GM19395 (cell line): ENCODE measurements around the gene GABRB3.

ENCODE experiments used
- ATAC-seq: cut with Tn5 transposase; IDR thresholded peaks from one replicate; pipeline ENCODE4 v1.9.1; 2021; ENCODE audit warnings: mild to moderate bottlenecking, moderate library complexity; ENCODE audit not compliant: unreplicated experiment

Gene GABRB3

DNA sequence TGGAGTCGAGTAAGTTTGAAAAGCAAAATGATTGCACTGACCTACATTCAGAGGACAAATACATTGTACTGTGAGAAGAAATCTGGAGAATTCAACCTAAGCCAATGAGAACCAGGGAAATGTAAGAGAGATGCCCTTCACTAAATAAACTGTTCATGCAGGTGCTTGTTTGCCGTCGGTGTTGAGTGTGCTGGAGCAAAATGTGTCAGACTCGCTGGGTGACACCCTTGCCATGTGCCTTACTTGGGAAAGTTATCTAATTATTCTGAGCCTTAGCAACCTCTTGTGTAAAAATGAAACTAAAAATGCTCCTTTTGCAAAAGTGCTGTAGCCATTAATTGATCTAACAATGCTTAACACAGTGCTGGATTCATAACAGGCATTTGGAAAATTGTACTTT lies 140.4 kb downstream of the GABRB3 start:
- ATAC-seq = no peak

DNA sequence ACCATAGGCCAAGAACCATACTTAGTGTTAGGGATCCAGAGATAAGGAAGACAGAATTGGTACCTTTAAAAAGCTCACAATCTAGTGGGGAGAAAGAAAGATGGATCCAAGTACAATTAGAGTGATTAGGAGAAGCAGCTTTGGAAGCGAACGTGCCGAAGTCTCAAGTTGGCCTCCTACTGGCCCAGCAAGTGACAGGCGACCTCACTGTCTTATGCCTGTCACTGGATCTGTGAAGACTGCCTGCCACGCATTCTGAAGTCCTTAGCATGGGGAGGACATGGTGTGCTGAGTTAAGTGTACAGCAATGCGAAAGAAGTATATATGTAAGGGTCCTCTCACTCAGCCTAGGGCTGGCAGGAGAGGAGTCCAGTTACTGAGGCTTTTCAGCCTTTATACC lies 141.0 kb downstream of the GABRB3 start:
- ATAC-seq = no peak

DNA sequence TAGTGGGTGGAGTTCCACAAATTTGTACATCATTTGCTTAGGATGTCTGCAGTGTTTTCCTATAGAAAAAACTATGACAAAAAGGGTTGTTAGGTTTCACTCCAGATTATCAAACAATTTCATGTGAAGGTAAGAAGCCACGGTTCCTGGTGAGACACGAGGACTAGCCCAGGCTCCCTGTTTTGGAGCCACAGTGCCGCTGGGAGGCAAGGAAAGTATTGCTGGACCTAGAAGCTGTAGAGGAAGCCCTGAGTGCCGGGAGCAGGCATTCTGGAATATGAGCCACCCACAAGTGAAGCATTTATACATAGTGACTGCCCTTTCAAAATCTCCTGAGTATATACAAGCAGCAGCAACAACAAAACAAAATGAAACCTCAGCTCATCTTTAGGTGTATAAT lies 142.0 kb downstream of the GABRB3 start:
- ATAC-seq = no peak

DNA sequence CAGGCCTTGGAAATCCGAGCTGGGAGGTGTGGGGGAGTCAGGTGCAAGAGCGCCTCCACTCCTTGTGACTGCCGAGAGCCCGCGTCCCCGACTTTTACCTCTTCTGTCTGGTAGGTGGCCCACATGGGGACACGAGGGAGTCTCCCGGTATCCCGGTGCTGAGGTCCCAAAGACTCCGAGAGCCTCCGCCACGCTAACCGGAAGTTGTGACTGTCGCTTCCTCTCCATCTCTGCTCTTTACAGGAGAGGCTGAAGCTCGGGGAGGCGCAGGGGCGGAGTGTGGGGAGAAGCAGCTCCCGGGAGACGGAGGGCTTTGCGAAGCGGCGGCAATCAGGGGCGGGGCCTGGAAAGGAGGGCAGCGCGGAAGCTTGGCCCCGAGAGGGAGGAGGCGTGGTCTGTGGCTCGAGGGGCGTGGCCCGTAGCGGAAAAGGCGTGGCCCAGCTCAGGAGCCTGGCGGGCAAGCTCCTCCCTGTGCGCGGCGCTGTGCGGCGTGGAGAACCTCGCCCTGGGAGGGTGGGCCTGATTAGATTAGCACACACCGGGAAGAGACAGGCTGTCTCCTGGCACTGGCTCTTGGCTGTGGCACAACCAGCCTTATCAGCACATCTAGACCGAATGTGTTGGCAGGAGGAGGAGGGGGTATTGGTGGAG lies 143.9 kb downstream of the GABRB3 start:
- ATAC-seq = no peak

DNA sequence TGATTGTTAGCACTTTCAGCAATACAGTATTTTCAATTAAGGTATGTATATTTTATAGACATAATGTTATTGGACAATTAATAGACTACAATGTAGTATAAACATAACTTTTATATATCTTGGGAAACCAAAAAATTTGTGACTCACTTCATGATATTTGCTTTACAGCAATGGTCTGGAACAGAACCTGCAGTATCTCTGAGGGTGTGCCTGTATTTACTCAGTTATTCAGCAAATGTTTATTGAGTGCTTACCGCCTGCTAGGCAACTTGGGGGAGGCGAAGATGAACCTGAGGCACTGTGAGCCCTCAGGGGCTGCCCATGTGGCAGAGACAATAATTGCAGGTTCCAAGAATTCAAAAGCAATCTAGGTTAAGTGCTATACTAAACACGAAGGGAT lies 144.8 kb downstream of the GABRB3 start:
- ATAC-seq = no peak

DNA sequence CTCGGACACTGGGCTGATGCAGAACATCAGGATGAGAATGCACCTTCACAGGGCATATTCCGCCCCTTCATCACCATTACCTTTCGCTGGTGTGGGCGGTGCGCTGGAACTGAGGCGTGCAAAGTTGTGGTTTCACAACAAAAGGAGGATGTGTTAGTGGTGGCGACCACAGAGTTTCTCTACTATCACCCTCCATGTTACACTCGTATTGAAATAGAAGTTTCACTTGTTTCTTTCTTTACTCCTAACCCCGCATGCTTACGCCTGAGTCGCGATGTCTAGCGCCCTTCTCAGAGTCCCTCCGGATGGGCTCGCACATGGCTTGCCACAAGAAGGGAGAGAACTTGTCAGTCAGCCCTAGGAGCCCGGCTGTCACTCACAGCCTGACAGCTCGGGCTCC lies 148.7 kb downstream of the GABRB3 start:
- no peak for ATAC-seq

DNA sequence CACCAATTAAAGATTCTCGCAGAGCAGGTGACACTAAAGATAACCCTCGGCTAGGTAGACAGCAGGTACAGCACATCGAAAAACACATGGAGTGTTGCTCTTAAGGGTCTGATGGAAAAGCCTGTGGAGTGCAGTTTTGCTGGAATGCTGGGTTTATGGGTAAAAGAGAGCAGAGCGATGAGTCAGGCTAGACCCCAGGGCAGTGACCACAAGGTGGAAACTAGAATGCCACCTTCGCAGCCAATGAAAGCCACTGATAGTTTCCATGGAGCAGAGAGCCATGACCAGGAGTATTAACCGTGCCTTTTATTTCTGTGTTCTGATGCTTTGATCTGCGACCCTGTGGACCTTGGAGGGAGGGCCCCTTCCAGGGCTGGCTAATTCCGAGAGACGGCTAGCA lies 149.8 kb downstream of the GABRB3 start:
- no peak for ATAC-seq

DNA sequence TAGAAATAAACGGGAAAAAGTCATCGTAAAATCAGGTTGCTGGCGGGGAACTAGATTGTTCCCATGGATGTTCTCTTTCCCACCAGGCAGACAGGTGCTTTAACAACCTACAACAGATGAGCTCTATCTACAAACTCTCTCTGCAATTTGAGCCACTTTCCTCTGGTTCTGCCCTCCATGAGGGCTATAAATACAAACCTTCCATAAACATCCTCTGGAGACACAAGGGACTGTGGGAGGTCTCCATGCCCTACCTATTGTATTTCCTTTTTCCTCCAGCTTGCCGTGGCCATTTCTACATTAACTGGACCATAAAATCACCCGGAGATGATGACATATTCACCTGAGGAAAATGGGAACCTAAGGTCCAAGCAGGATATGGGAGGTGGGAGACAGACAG lies 151.1 kb downstream of the GABRB3 start:
- no peak for ATAC-seq

DNA sequence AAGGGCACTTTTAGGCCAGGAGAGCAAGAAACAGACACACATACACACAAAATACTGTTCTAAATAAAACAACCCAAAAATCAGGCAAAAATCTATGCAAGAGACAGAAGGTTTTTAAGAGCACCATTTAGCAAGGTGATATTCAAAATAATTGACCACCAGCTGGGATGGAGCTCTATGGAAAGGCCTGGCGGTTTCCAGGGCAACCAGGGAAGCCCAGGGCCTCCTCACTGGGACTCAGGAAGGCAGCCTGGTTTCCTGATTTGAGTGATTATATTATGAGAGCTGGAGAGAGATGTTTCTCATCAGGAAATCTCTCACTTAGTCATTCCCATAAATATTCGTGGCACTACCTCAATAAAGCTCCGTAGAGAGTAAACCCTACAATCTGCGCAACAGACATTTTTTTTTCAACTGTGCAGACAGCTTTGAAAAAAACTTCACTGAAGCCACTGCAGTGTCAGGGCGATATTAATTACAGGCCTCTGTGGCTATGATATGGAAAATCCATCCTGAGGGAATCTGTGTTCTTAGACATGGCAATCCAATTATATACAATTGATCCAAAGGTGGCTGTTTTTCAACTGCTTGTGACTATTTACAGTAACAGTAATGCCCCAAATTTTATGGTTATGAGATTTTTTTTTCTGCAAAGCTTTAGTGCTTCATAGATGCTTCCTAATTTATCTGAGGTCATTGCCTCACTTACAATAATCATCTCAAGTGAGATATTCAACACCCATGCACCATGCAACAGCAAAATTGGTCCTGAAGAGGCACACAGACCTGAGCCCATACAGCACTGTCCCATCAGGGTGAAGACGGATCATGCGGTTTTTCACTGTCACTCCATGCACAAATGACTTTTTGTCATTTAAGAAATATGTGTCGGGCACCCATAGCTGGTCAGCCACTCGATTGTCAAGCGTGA lies 152.1 kb downstream of the GABRB3 start:
- ATAC-seq = no peak

DNA sequence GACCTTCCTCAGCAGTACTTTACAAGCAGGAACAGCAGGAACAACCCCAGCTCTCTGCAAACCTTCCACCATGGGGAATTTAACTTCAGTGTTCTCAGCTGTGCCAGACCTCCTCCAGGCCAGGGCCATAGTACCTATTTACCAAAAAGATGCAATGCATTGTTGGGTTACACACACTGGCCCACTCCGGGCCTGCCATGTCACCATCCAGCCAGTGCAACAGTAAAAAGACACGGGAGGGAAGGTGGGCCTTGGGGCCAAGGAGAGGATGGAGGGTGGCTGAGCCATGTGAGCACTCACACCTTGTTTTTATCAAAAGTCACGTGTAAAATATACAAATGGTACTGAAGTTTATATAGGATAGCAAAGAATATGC lies 157.0 kb downstream of the GABRB3 start:
- no peak for ATAC-seq

DNA sequence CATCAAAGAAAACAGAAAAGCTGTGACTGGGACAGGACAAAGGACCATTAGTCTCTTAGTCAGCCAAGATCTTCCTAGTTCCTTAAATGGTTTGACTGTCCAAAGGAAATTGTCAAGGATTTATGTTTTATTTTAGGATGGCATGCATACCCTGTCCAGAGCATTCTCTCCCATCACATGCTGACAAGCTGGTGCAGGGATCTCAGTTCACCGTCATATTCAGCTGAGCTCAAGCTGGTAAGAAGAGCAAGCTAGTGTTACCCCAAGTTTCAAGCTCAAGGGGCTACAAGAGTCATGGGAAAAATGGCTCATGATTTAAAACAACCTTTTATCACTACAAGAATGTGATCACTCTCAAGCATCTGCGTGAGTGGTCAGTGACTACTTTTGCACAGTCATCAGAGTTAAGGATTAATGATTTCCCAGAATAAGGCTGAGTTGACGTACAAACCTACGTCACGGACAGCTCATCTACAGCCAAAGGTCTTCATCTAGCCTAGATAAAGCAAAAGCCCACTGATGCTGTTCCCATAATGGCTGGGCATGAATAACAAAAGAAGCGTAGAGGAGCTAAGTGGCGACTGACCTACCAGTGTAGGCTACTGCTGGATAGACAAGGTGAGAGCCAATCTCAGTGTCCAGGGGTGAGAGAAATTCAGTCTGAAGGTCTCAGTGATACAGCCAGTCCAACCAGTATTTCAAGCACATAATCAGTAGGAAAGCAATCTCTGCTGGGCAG lies 157.5 kb downstream of the GABRB3 start:
- ATAC-seq = no peak

DNA sequence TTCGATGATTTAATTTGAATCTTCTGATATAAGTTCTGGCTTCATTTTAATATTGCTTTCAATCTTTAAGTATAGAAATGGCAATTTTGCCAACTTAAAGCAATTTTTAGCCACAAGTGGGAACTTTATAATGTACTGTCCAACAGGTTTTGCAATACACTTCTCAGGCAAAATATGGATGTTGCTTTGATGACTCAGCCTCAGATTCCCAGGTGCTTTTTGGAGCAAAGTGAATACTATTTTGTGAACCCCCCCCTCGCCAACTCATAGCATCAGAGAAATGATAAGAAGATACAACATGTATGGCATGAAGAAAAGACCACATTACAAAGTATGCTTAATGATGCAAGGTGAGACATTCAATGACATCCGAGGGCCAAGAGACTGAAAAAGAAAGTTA lies 158.1 kb downstream of the GABRB3 start:
- ATAC-seq = no peak

DNA sequence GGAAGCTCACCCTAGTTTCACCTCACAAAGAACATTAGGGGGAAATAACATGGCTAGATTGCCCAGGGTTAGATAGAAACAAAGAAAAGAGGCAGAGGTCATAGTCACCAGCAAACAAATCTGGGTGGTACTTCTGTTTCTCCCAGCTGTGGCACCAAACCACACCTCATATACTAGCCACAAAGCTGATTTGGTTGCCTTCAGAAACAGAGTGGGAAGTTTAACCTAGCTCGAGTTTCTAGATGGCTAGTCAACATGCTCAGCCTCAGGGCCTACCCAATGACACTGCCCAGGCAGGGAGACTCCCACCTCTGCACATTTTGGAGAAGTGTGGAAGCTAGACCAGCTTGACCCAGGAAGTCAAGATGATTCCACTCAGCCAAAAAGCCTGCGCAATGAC lies 174.2 kb downstream of the GABRB3 start:
- no peak for ATAC-seq

DNA sequence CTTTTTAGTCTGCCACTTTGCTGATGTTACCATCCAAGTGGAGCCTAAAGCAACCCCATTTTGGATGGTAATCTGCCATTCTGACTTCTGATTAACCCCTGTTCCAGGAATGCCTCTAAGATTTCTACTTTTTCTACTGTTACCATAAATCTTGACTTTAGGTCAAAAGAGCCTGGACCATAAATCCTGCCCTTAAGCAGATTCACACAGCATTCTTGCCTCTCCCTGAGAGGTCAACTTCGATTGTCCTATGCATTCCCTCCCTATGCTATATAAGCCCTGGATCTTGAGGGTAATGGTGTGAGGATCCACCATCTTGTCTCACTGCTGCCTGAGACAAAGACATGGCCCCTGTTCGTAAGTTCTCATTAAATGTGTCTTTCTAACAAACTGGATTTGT lies 177.3 kb downstream of the GABRB3 start:
- no peak for ATAC-seq

DNA sequence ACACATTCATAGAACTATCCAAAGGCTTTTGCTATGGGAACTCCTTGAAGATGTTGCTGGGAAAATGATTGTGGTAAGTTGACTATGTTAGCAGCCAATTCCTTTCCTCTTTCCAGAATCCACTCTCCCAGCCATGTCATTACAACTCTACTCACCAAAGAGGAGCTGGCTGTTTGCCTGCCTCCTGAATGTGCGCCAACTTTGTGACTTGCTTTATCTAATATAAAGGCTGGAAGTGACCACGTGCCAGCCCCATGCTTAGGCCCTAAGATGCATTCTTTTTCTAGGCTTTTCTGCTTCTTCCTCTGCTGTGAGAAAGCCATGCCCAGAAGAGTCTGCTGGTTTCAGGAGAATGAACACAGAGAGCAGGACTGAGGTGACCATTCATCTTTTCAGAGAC lies 182.2 kb downstream of the GABRB3 start:
- no peak for ATAC-seq

DNA sequence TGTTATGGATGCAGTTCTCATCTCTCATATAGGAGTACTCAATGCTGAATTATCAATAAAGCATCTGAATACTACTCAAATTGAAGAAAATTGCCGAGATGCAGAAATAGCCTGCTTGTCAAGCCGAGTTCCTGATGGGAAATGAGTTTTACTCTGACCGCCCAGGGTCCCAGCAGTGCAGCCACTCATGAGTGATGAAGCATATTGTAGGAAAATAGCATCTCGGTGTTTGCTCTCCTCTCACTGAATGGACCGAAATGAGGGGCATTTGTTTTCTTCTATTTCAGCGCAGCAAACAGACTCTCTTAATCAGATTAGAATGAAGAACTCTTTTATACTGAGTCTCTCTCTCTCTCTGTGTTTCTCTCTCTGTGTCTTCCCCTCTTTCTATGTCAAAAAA lies 190.0 kb downstream of the GABRB3 start:
- no peak for ATAC-seq

DNA sequence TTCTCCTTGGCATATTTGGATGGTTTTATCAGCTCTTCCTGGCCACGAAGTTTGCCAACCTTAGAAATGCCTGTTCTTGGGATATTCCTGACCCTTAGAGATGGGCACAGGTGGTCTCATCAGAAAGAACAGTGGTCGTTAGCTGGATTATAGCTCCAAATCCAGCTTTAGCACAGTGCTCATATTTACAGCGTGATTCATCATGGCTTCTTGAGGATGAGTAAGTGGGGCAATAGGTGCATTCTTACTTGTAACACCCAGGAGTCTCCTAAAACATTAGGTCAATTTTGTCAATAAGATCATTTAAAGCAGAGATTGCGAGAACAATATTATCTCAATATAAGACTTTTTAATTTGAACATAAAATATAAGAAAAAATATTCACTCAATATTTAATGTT lies 191.9 kb downstream of the GABRB3 start:
- ATAC-seq = no peak

DNA sequence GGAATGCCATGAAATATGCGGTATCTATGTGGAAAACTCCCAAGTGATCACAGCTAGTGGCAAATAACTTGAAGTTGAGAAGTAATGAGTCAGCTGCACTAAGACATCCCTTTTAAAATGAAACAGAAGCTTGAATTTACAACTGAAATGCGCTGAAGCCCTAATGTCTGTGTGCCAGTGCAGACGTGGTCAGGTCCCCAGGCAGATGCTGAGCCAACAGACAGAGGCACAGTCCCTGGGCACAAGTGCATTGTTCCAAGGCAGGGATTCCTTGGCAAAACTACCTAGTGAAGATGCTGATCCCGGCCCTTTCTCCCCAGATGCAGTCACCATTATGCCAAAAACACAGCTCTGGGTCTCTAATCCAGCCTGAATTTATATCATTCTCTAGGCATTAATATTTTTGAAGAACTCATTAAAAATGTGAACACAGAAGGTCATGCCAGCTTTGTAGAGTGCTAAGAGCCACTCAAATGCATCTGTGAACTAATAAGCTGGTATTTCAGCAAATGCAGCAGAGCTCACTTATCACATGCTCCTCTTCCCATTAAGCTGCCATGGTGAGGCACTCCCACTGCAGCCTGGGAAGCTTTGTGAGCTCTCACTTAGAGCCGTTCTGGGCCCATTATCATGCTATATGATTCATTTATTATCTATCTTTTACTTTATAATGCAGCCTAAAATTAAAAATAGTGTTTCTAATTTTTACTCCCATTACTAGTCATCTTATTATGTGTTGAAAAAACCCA lies 200.1 kb downstream of the GABRB3 start:
- no peak for ATAC-seq

DNA sequence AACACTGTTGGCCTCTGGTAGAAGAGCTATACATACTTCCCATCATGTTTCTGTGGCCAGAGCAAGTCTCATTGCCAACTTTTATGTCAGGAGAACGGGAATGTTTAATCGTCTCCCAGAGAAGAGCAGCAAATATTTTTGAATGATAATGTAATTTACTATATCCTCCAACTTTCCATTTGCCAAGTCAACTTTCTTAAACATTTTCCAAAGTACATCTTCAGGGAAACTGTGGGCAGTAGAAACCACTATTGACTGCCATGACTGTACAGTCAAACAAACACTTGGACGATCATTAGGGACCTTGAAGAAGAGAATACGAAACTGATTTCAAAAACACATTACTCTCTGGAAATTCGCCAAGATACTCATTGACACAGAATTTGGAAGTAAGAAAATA lies 201.5 kb downstream of the GABRB3 start:
- ATAC-seq = no peak

DNA sequence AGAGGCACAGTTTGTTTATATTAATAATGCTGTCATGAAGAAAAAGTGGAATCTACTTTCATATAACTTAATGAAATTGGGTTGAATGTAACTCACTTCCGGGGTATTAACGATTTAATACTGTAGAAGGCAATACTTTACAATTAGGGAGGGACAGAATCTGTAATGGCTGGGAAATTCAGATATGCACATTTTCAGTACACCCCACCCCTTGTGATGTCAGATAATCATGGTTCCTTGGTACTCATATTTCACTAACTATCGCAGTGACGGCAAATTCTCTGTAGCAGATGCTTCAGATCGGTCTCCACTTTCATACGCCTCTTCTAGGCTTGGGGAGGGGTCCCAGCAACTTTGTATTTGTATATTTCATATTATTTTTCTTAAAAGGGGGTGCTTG lies 207.3 kb downstream of the GABRB3 start:
- ATAC-seq = no peak

DNA sequence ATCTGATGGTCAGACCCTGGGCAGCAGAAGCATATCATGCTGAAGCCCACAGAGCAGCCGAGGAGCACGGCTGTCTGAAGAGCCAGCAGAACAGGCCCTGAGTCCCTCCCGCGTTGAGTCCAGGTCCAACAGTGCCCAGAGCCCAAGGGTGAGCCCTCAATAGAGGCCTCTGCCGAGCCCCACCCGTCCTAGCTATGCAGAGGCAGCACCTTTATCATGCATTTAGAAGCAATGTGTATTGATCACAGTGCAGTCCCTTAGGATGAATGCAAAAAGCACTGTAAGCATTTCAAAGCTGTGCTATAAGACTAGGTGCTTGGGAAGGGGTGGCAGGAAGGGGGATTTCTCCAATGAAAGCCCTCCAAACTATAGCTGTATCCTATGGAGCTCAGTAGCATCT lies 208.5 kb downstream of the GABRB3 start:
- ATAC-seq = no peak
